ENCODE results near the gene CCDC32.

CCDC32 gene

GRCh38 chr15:40534371-40534770 lies 30.5 kb downstream of the CCDC32 start:
- H2AK5ac ChIP-seq (ENCODE audit: low read length, severe bottlenecking), result no peak overlapping the region
- no peak overlapping the region for H3K14ac ChIP-seq (ENCODE audit: low read length in 2 of 2)
- no peak overlapping the region for H2BK120ac ChIP-seq (ENCODE audit: low read depth, low read length)
- no peaks in the 10 kb centered on the region for H3K27me3 ChIP-seq (ENCODE audit: control insufficient read depth in 1 of 2, insufficient read depth in 1 of 2, low read length in 2 of 2)
- no peak overlapping the region for H2AFZ ChIP-seq (ENCODE audit: low read depth, low read length)
- H3K4ac ChIP-seq (ENCODE audit: low read depth in 1 of 2, low read length in 2 of 2), result no peak overlapping the region
- no peak overlapping the region for H3K23ac ChIP-seq (ENCODE audit: low read length in 2 of 2)
- H3K4me3 ChIP-seq (ENCODE audit: insufficient read depth in 1 of 2, low read depth in 1 of 2, low read length in 2 of 2), result no peak overlapping the region
- no peak overlapping the region for H3K18ac ChIP-seq (ENCODE audit: low read depth in 1 of 2, low read length in 2 of 2)
- H3K9ac ChIP-seq (ENCODE audit: low read length), result no peak overlapping the region
- no peak overlapping the region for H3K4me2 ChIP-seq (ENCODE audit: low read length, poor library complexity, severe bottlenecking)
- H2BK5ac ChIP-seq (ENCODE audit: low read depth, low read length, poor library complexity, severe bottlenecking), result no peak overlapping the region
- no peaks in the 10 kb centered on the region for H3K79me1 ChIP-seq (replicated peaks; ENCODE audit: low read length, poor library complexity, severe bottlenecking)
- no peak overlapping the region for H2BK12ac ChIP-seq (ENCODE audit: low read length in 2 of 2)
- H3K27ac ChIP-seq (ENCODE audit: low read length, poor library complexity, severe bottlenecking), result no peak overlapping the region
- H2BK15ac ChIP-seq (ENCODE audit: low read depth, poor library complexity, severe bottlenecking), result no peak overlapping the region
- peaks cover 3 to 13% of the 10 kb centered on the region in 2 experiments for H3K36me3 ChIP-seq (ENCODE audit: control insufficient read depth in 1 of 2, insufficient read depth in 2 of 2, low read depth in 1 of 2, low read length in 2 of 2)
- DNase-seq, result no peak
- H3K4me1 ChIP-seq (ENCODE audit: control insufficient read depth, insufficient read depth, low read depth, low read length), result no peaks in the 10 kb centered on the region
- H3K9me3 ChIP-seq (ENCODE audit: control insufficient read depth, low read length), result no peaks in the 10 kb centered on the region
- 78% methylated on average over 5 of the region's 5 CpGs for WGBS
- no peak overlapping the region for H4K8ac ChIP-seq (ENCODE audit: low read length)
- no peak overlapping the region for H4K91ac ChIP-seq (ENCODE audit: low read length)

GRCh38 chr15:40533763-40534364 lies 31.0 kb downstream of the CCDC32 start:
- H2AFZ ChIP-seq (ENCODE audit: low read depth, low read length), result no peak overlapping the region
- no peak overlapping the region for H3K14ac ChIP-seq (ENCODE audit: low read length in 2 of 2)
- H2BK12ac ChIP-seq (ENCODE audit: low read length in 2 of 2), result no peak overlapping the region
- H3K4me2 ChIP-seq (ENCODE audit: low read length, poor library complexity, severe bottlenecking), result no peak overlapping the region
- DNase-seq, result no peak
- no peak overlapping the region for H3K23ac ChIP-seq (ENCODE audit: low read length in 2 of 2)
- no peaks in the 10 kb centered on the region for H3K79me1 ChIP-seq (replicated peaks; ENCODE audit: low read length, poor library complexity, severe bottlenecking)
- H3K36me3 ChIP-seq (ENCODE audit: control insufficient read depth in 1 of 2, insufficient read depth in 2 of 2, low read depth in 1 of 2, low read length in 2 of 2), result peaks cover 2 to 10% of the 10 kb centered on the region in 2 experiments
- no peak overlapping the region for H2BK120ac ChIP-seq (ENCODE audit: low read depth, low read length)
- H2BK15ac ChIP-seq (ENCODE audit: low read depth, poor library complexity, severe bottlenecking), result no peak overlapping the region
- H3K18ac ChIP-seq (ENCODE audit: low read depth in 1 of 2, low read length in 2 of 2), result no peak overlapping the region
- no peak overlapping the region for H3K4me3 ChIP-seq (ENCODE audit: insufficient read depth in 1 of 2, low read depth in 1 of 2, low read length in 2 of 2)
- 67% methylated on average over 1 of the region's 4 CpGs for WGBS
- no peaks in the 10 kb centered on the region for H3K4me1 ChIP-seq (ENCODE audit: control insufficient read depth, insufficient read depth, low read depth, low read length)
- no peak overlapping the region for H3K4ac ChIP-seq (ENCODE audit: low read depth in 1 of 2, low read length in 2 of 2)
- H3K27ac ChIP-seq (ENCODE audit: low read length, poor library complexity, severe bottlenecking), result no peak overlapping the region
- H2AK5ac ChIP-seq (ENCODE audit: low read length, severe bottlenecking), result no peak overlapping the region
- no peak overlapping the region for H4K91ac ChIP-seq (ENCODE audit: low read length)
- no peaks in the 10 kb centered on the region for H3K9me3 ChIP-seq (ENCODE audit: control insufficient read depth, low read length)
- H3K27me3 ChIP-seq (ENCODE audit: control insufficient read depth in 1 of 2, insufficient read depth in 1 of 2, low read length in 2 of 2), result no peaks in the 10 kb centered on the region
- H2BK5ac ChIP-seq (ENCODE audit: low read depth, low read length, poor library complexity, severe bottlenecking), result no peak overlapping the region
- H3K9ac ChIP-seq (ENCODE audit: low read length), result no peak overlapping the region
- H4K8ac ChIP-seq (ENCODE audit: low read length), result no peak overlapping the region

- no peak overlapping the region for H3K14ac ChIP-seq (ENCODE audit: low read length in 2 of 2)
- no peak overlapping the region for H2BK15ac ChIP-seq (ENCODE audit: low read depth, poor library complexity, severe bottlenecking)
- no peak overlapping the region for H3K18ac ChIP-seq (ENCODE audit: low read depth in 1 of 2, low read length in 2 of 2)
- H2AFZ ChIP-seq (ENCODE audit: low read depth, low read length), result no peak overlapping the region
- peaks cover 0 to 3% of the 10 kb centered on the region in 2 experiments for H3K36me3 ChIP-seq (ENCODE audit: control insufficient read depth in 1 of 2, insufficient read depth in 2 of 2, low read depth in 1 of 2, low read length in 2 of 2)
- DNase-seq, result no peak
- H3K9ac ChIP-seq (ENCODE audit: low read length), result no peak overlapping the region
- no peaks in the 10 kb centered on the region for H3K9me3 ChIP-seq (ENCODE audit: control insufficient read depth, low read length)
- no peak overlapping the region for H2BK5ac ChIP-seq (ENCODE audit: low read depth, low read length, poor library complexity, severe bottlenecking)
- H3K4ac ChIP-seq (ENCODE audit: low read depth in 1 of 2, low read length in 2 of 2), result no peak overlapping the region
- peaks cover 5% of the 10 kb centered on the region for H3K4me1 ChIP-seq (ENCODE audit: control insufficient read depth, insufficient read depth, low read depth, low read length)
- H3K79me1 ChIP-seq (replicated peaks; ENCODE audit: low read length, poor library complexity, severe bottlenecking), result no peaks in the 10 kb centered on the region
- no peak overlapping the region for H3K27ac ChIP-seq (ENCODE audit: low read length, poor library complexity, severe bottlenecking)
- no peak overlapping the region for H4K91ac ChIP-seq (ENCODE audit: low read length)
- WGBS, result 88% methylated on average over 6 of the region's 6 CpGs
- H3K4me3 ChIP-seq (ENCODE audit: insufficient read depth in 1 of 2, low read depth in 1 of 2, low read length in 2 of 2), result no peak overlapping the region
- H2BK12ac ChIP-seq (ENCODE audit: low read length in 2 of 2), result no peak overlapping the region
- H3K23ac ChIP-seq (ENCODE audit: low read length in 2 of 2), result no peak overlapping the region
- no peak overlapping the region for H2AK5ac ChIP-seq (ENCODE audit: low read length, severe bottlenecking)
- no peak overlapping the region for H4K8ac ChIP-seq (ENCODE audit: low read length)
- H2BK120ac ChIP-seq (ENCODE audit: low read depth, low read length), result no peak overlapping the region
- H3K27me3 ChIP-seq (ENCODE audit: control insufficient read depth in 1 of 2, insufficient read depth in 1 of 2, low read length in 2 of 2), result no peaks in the 10 kb centered on the region
- H3K4me2 ChIP-seq (ENCODE audit: low read length, poor library complexity, severe bottlenecking), result no peak overlapping the region
These were observed 36.0 kb downstream of the CCDC32 start for GRCh38 chr15:40528801-40529200.

- Histone ChIP-seq H3K36me3 (ENCODE audit: control insufficient read depth in 1 of 2, insufficient read depth in 2 of 2, low read depth in 1 of 2, low read length in 2 of 2) (peaks cover 0 to 3% of the 10 kb centered on the region in 2 experiments), H2BK120ac (ENCODE audit: low read depth, low read length) (no peak overlapping the region), H3K27me3 (ENCODE audit: control insufficient read depth in 1 of 2, insufficient read depth in 1 of 2, low read length in 2 of 2) (no peaks in the 10 kb centered on the region), H2BK15ac (ENCODE audit: low read depth, poor library complexity, severe bottlenecking) (no peak overlapping the region), H3K18ac (ENCODE audit: low read depth in 1 of 2, low read length in 2 of 2) (no peak overlapping the region), H2BK12ac (ENCODE audit: low read length in 2 of 2) (no peak overlapping the region), H4K8ac (ENCODE audit: low read length) (no peak overlapping the region), H3K4me1 (ENCODE audit: control insufficient read depth, insufficient read depth, low read depth, low read length) (peaks cover 5% of the 10 kb centered on the region), H3K4ac (ENCODE audit: low read depth in 1 of 2, low read length in 2 of 2) (no peak overlapping the region), H2AFZ (ENCODE audit: low read depth, low read length) (no peak overlapping the region), H3K27ac (ENCODE audit: low read length, poor library complexity, severe bottlenecking) (no peak overlapping the region), H3K79me1 (replicated peaks; ENCODE audit: low read length, poor library complexity, severe bottlenecking) (no peaks in the 10 kb centered on the region), H3K14ac (ENCODE audit: low read length in 2 of 2) (no peak overlapping the region), H3K4me3 (ENCODE audit: insufficient read depth in 1 of 2, low read depth in 1 of 2, low read length in 2 of 2) (no peak overlapping the region), H3K9ac (ENCODE audit: low read length) (no peak overlapping the region), H3K9me3 (ENCODE audit: control insufficient read depth, low read length) (no peaks in the 10 kb centered on the region), H4K91ac (ENCODE audit: low read length) (no peak overlapping the region), H2AK5ac (ENCODE audit: low read length, severe bottlenecking) (no peak overlapping the region), H2BK5ac (ENCODE audit: low read depth, low read length, poor library complexity, severe bottlenecking) (no peak overlapping the region), H3K23ac (ENCODE audit: low read length in 2 of 2) (no peak overlapping the region), H3K4me2 (ENCODE audit: low read length, poor library complexity, severe bottlenecking) (no peak overlapping the region)
- WGBS, result 84% methylated on average over 3 of the region's 3 CpGs
- no peak for DNase-seq
These were observed 39.0 kb downstream of the CCDC32 start for GRCh38 chr15:40525855-40526254.

Data from mesenchymal stem cell (in vitro differentiated cells and primary cell).